Astrocyte of the hippocampus (primary cell): ENCODE results near the gene LCNL1.
"Not testable (repeated sequence)": the region's sequence is repeated elsewhere in the genome, so short reads cannot be mapped to it uniquely, and the experiment has no call there.

Source experiments
- DNase-seq: peaks from one replicate; pipeline ENCODE4 v3.0.0; 2011; ENCODE audit warnings: low read depth, low spot score

LCNL1 gene

DNA sequence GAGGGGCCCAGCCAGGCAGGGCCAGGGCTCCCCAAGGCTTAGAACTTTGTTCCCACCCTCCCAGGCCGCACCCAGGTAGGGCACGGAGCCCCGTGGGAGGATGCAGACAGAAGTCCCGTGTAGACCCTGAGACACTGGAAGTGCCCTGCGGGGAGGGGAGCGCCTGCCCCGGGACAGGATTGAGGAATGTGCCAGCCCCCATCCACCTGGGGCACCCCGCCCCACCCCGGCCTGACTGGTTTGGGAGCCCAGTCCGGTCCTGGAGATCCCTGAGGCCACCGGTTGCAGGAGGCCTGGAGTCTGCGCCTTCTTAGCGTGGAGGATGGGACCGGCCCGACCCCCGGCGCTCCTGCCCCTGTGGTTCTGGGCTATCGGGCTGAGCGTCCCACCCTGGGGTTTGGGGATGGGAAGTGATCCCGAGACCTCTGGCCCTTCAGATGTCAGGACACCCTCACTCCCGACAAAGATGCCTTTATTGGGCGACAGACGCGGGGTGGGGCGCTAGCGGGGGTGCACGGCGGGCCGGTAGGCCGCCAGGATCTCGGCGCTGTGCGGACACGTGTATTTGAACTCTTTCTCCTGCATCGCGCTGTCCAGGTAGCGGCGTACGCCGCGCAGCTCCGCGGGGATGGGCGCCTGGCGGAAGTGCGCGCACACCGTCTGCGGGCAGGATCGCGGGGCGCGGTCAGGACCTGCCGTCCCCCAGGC is 11.5 kb downstream of the LCNL1 start:
- no peak for DNase-seq

DNA sequence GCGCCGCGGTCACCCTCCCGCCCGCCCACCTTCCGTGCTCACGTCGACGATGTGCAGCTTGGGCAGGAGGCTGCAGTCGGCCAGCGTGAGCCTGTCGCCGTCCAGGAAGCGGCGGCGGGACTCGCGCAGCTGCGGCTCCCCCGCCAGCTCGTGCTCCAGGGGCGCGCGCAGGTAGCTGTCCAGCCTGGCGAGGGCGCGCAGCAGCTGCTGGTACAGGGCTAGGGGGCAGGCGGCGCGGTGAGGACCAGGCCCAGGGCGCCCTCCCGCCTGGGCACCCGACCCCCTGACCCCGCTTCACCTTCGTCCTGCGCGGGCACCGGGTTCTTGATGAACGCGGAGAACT is 12.1 kb downstream of the LCNL1 start:
- peak; percentile 34 for DNase-seq

- DNase-seq = peak; percentile 36
These were observed 12.6 kb downstream of the LCNL1 start for GRCh38 chr9:136995362-136995761.

DNA sequence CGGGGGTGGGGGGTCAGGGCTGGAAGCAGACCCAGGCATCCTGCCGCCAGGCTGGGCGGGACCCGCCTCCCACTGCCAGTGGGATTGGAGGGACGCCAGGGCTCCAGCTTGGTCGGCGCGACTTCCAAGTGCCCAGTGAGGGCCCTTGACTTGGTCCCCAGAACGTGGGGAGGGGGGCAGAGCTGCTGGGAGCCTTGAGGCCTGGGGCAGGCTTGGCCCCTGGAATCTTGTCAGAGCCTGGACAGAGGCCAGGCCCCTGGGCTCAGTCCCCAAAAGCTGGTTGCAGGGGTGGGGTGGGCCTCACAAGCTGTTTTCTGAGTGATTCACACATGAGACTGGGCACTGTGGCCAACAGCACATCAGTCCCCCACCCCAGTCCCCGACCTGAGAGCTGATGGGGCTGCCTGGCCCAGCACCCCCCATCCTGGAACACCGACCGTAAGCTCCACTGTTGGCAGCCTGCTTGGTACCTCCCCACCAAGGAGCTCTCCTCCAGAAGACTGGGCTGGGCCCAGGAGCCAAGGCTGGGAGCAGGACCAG is 13.0 kb downstream of the LCNL1 start:
- peak; percentile 72 for DNase-seq

- peak; percentile 55 for DNase-seq
These were observed 13.8 kb downstream of the LCNL1 start, which contains the start of gene CLIC3 for GRCh38 chr9:136996361-136997292. Gene CLIC3 (minus strand): TSS chr9:136996568. CDS start chr9:136996543, 25 bp downstream.

DNA sequence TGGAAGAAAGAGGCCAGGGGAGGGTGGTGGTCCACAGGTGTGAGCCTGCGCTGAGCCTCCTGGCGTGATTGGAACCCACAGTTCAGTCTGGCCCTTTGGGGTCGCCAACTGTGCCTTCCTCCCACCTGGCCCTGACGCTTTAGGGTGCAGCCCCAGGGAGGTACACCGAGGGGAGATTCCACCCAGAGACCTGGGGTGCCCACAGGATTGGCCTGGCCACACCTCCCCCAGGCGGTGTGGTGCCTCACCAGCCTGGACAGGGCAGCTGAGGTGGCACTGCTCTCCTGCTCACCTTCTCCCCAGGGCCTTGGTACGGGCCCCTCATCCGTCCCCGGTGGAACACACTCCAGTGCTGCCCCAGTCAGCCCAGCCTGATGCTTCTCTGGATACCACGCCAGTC is 14.6 kb downstream of the LCNL1 start:
- no peak for DNase-seq

GRCh38 chr9:136997830-136998234 is 15.0 kb downstream of the LCNL1 start:
- DNase-seq = peak; percentile 43

GRCh38 chr9:137000177-137000930 is 17.6 kb downstream of the LCNL1 start:
- DNase-seq = no peak

DNA sequence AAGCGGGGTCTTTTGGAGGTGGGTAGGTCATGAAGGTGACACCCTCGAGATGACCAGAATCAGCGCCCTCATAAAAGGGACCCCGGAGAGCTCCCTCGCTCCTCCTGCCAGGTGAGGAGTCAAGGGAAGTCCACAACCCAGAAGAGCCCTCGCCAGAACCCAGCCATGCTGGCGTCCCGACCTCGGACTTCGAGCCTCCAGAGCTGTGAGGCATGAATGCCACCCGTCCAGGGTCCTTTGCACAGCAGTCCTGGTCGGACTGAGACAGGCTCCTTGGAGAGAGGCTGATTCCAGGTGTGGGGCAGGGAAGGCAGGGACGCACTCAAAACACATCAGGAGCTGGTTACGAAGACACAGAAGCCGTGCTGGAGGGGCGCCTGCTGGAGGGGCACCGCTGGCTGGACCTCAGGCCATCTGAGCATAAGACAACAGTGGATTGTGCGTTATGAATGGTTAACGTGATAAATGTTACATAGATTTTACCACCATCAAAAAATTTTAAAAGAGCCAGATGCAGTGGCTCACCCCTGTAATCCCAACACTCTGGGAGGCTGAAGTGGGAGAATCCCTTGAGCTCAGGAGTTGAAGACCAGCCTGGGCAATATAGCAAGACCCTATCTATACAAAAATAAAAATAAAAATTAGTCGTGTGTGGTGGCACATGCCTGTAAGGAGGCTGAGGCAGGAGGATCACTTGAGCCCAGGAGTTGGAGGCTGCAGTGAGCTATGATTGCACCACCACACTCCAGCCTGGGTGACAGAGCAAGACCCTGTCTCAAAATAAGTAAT is 19.3 kb downstream of the LCNL1 start:
- no peak for DNase-seq

- no peak for DNase-seq
These were observed 19.9 kb downstream of the LCNL1 start for GRCh38 chr9:137002646-137003041.

DNA sequence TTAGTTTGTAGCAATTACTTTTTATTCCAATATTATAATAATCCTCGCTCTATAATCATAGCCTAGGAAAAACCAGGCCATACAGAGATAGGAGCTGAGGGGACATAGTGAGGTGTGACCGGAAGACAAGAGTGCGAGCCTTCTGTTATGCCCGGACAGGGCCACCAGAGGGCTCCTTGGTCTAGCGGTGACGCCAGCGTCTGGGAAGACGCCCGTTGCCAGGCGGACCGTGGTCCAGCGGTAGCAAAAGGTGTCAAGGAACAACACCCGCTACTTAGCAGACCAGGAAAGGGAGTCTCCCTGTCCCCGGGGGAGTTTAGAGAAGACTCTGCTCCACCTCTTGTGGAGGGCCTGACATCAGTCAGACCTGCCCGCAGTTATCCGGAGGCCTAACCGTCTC is 21.5 kb downstream of the LCNL1 start:
- not testable (repeated sequence) for DNase-seq

DNA sequence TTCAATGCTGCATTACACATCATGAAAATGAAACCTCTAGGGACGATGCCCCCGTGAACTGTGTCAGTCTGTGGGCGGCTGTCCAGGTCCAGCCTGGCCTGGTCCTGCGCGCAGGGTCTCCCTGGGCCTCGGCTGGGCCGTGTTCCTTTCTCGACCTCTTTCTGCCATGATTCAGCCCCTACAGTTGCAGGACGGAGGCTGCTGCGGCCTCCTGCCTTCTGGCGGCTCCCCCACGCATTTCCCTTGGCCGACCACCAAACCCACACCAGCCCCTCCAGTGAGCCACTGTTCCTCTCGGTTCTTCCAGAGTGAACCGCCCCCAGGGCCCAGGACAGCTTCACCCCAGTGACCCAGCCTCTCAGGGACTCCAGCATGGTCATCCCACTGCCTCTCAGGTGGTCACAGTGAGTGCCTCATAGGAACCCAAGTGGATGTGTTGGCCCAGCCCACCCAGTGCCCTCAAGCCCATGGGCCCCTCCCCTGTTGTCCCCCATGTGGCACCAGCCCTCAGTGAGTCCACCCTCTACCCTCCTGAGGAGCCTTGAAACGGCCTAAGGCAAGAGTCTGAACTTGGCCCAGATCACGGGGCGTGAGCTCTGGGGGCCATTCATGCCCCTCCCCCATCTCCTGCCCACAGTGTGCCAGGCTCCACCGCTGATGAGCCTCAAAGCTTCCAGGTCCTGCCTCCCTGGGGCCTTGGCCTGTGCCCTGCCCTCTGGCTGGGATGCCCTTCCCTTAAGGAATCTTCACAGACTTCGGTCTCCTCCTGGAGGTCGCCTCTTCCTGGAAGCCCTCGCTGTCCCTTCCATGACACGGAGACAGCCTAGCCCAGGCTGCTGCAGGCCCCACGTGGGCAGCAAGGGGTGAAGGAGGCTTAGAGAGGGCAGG is 23.6 kb downstream of the LCNL1 start:
- DNase-seq = peak; percentile 49

DNA sequence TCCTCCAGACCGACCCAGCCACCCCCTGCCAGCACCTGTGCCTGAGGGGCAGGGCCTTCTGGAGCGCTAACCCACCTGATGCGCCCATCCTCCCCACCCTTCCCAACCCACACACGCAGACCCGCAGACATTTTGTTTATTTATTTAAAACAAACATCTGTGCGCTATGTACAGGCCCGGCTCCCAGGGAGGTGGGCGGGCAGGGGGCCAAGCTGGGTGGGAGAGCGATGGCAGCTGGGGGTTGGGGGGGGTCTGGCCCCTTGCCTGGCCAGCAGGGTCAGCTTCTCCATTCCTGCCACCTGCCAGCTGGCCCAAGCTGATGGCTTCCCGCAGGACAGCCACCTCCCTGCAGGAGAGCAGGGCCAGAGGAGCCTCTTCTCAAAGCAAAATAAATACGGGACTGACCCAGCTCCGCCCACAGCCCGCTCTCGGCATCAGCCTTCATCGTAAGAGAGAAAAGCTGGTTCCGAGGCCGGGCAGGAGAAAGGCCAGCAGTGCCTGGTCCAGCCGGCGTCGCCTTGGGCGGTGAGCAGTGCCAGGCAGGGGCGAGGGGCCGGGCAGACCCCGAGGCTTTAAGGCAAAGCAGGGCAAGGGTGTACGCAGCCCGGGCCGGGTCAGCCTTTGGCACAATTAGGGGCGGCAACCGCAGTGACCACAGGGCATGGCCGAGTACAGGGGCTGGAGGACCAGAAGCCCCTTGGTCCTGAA is 24.5 kb downstream of the LCNL1 start:
- no peak for DNase-seq

- DNase-seq = no peak
These were observed 25.1 kb downstream of the LCNL1 start for GRCh38 chr9:137007816-137008270.

GRCh38 chr9:137008312-137008711 is 25.5 kb downstream of the LCNL1 start:
- DNase-seq = no peak

- no peak for DNase-seq
These were observed 26.4 kb downstream of the LCNL1 start for GRCh38 chr9:137009217-137009616.

DNA sequence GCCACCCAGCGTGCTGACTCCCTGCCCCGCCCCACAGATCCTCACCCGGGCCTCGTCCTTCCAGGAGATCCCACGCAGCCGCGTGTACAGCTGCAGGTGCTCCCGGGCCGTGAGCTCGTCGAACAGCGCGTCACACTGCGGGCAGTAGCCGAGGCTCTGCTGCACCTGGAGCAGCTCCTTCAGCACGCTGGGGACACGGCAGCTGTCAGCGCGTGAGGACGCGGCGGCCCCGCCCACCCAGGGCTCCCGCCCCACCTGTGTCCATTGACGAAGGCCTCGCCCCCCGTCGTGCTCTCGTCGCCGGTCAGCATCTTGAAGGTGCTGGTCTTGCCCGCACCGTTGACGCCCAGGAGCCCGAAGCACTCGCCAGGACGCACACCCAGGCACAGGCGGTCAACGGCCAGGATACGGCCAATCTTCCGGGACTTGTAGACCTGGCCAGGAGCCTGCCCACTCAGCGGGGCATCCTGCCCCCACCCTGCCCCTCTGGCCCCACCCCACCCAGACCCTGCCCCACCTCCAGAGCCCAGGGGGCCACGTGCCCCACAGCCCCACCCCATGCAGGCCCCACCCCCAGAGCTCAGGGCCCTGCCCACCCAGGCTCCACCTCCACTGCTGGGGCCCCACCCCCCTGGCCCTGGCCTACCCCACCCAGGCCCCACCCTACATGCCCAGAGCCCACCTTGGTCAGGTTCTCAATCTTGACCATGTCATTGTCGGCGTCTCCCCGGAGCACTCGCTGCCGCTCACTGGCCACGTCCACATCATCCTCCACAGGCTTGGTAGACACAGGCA is 27.3 kb downstream of the LCNL1 start:
- DNase-seq = no peak

GRCh38 chr9:137011156-137011555 is 28.4 kb downstream of the LCNL1 start:
- DNase-seq = no peak
